HepG2 (cell line): ENCODE data around the gene ATP1B2. TPM values are rescaled to one million over a fixed set of nuclear protein-coding genes. Genes with fewer than 3 reads are reported as not detected.

Experiments used
- AGO1 ChIP-seq: fragments of 200-400 bp; formaldehyde crosslinking; IDR thresholded peaks from 2 replicates; pipeline ENCODE4 v1.6.1; 2017; ENCODE audit warnings: mild to moderate bottlenecking, low read depth, low read length, moderate library complexity; ENCODE audit not compliant: poor library complexity, severe bottlenecking
- FOXP4 ChIP-seq: sonication (generic); formaldehyde crosslinking; IDR thresholded peaks from 2 replicates; pipeline ENCODE4 v1.4.0; 2020; ENCODE audit warnings: missing genetic modification reagents
- KIAA2018 ChIP-seq: sonication (generic); formaldehyde crosslinking; IDR thresholded peaks from 2 replicates; pipeline ENCODE4 v1.5.0; 2020; ENCODE audit warnings: mild to moderate bottlenecking, missing genetic modification reagents, borderline replicate concordance
- KLF12 ChIP-seq: sonication (generic); formaldehyde crosslinking; IDR thresholded peaks from 2 replicates; pipeline ENCODE4 v1.4.0; 2020; ENCODE audit warnings: missing genetic modification reagents, borderline replicate concordance
- MAFK ChIP-seq, 2 experiments: IDR thresholded peaks in 1 of 2; conservative IDR thresholded peaks in 1 of 2; 2 replicates each; pipeline ENCODE4 v1.6.1; 2011; ENCODE audit warnings: improper control_type of control experiment in 2 of 2, low read length in 2 of 2
- NFATC3 ChIP-seq: sonication (generic); formaldehyde crosslinking; IDR thresholded peaks from 2 replicates; pipeline ENCODE4 v1.5.1; 2020; ENCODE audit warnings: mild to moderate bottlenecking, missing genetic modification reagents
- SPEN ChIP-seq: sonication (generic); formaldehyde crosslinking; IDR thresholded peaks from 2 replicates; pipeline ENCODE4 v1.5.1; 2020; ENCODE audit warnings: low read depth, mild to moderate bottlenecking, missing genetic modification reagents
- TFDP1 ChIP-seq: IDR thresholded peaks from 2 replicates; pipeline ENCODE4 v1.6.1; 2016; ENCODE audit warnings: missing compliant biosample characterization, missing genetic modification reagents, borderline replicate concordance
- ZHX2 ChIP-seq, 2 experiments: sonication (generic) in 1 of 2; formaldehyde crosslinking in 1 of 2; IDR thresholded peaks; 2 replicates each; pipeline versions ENCODE4 v1.6.1 to v1.9.0; 2014 to 2022; ENCODE audit warnings: antibody characterized with exemption in 1 of 2, borderline replicate concordance in 1 of 2, inconsistent platforms in 1 of 2, low read depth in 1 of 2, missing genetic modification reagents in 1 of 2
- ZNF326 ChIP-seq: sonication (generic); formaldehyde crosslinking; IDR thresholded peaks from 2 replicates; pipeline ENCODE4 v1.4.0; 2020; ENCODE audit warnings: missing genetic modification reagents, borderline replicate concordance
- polyA plus RNA-seq, 8 experiments: library from polyadenylated mRNA; depleted of rRNA in 3 of 8; stranded (reverse) in 7 of 8; unstranded in 1 of 8; fragments of >200 nt; fragmentation: Illumina TruSeq in 4 of 8; extraction: Trizol in 4 of 8; gene quantifications; 2 replicates each; pipeline versions ENCODE4 v1.2.1 to v1.2.3, GENCODE V29; 2011 to 2016; ENCODE audit warnings: low read depth in 4 of 8, missing spikeins in 1 of 8, mixed read lengths in 1 of 8; ENCODE audit not compliant: insufficient read depth in 1 of 8
- total RNA-seq, 5 experiments: library from RNA; depleted of rRNA; stranded (reverse); fragments of >200 nt; fragmentation: Illumina TruSeq; extraction: Trizol; gene quantifications; 2 replicates each; pipeline ENCODE4 v1.2.3, GENCODE V29; 2016; ENCODE audit warnings: low read depth in 1 of 5

ATP1B2 gene
- total and polyA plus RNA-seq, 2 of the 13 experiments (the other 11 are each of a cell fraction or from before 2014, with no cell fraction given) = not detected

- TF ChIP-seq KIAA2018 (CRISPR knock-in tag) (no peak), AGO1 (no peak), MAFK (conservative IDR thresholded peaks at IDR 0.05 in 1 of 2, IDR thresholded peaks at IDR 0.05 in 1 of 2; ENCODE audit: low read length in 2 of 2) (no peak), ZNF326 (CRISPR knock-in tag) (no peak), ZHX2 (IDR thresholded peaks at IDR 0.05; ENCODE audit: low read depth) (no peak), ZHX2 (CRISPR knock-in tag; IDR thresholded peaks at IDR 0.05; ENCODE audit: borderline replicate concordance) (no peak), TFDP1 (CRISPR knock-in tag) (peak; percentile 42; the same call in 1 of the 2 replicates), KLF12 (CRISPR knock-in tag) (no peak), NFATC3 (CRISPR knock-in tag) (no peak), FOXP4 (CRISPR knock-in tag) (no peak; the same call in 1 of the 2 replicates), SPEN (no peak)
Observed at GRCh38 chr17:7629939-7630571, 20.7 kb upstream of the ATP1B2 start, which contains the start of gene SHBG (continued).
